Caki2 (cell line): Measurements from ENCODE around the gene RAB25. TPM values are rescaled to one million over a fixed set of nuclear protein-coding genes. Genes with fewer than 3 reads are reported as not detected.
"Not testable (repeated sequence)": the region's sequence is repeated elsewhere in the genome, so short reads cannot be mapped to it uniquely, and the experiment has no call there.

ENCODE experiments used
- DNase-seq: peaks from one replicate; pipeline ENCODE4 v3.0.0-alpha.2; 2015; ENCODE audit warnings: low read depth
- in situ Hi-C: cut with HindIII; loops from 2 replicates; pipeline ENCODE4 v1.10.0; 2016; ENCODE audit warnings: low sequenced_read_pairs, low pct_unique_long_range_greater_than_20kb, mixed read lengths
- total RNA-seq: library from RNA; depleted of rRNA; stranded (reverse); fragments of >200 nt; shearing (Covaris generic); gene quantifications from 2 replicates; pipeline ENCODE4 v1.2.3, GENCODE V29; 2014; ENCODE audit warnings: low replicate concordance

RAB25 gene
- total RNA-seq, 1 experiment from 2014 or later = not detected

- peak; percentile 63 for DNase-seq
These were observed 7.8 kb upstream of the RAB25 start for GRCh38 chr1:156052862-156053767.

GRCh38 chr1:156053768-156054499 lies 7.0 kb upstream of the RAB25 start, which contains the start of gene UBQLN4:
Gene UBQLN4 (minus strand): TSS chr1:156053798. CDS start chr1:156053701, 97 bp downstream.
- DNase-seq = peak; percentile 49
- in situ Hi-C loops = no loop called here

More at GRCh38 chr1:156052862-156053767, 7.8 kb upstream of the RAB25 start:
- in situ Hi-C loops = no loop called here

- in situ Hi-C loops = no loop called here
- peak; percentile 97 for DNase-seq
These were observed 6.3 kb upstream of the RAB25 start, which contains the start of gene LAMTOR2 for GRCh38 chr1:156054500-156055280. Gene LAMTOR2 (plus strand): TSS chr1:156054782. CDS start chr1:156054890, 108 bp downstream.

- in situ Hi-C loops = no loop called here
- DNase-seq = no peak
These were observed 5.5 kb upstream of the RAB25 start for GRCh38 chr1:156055281-156056048.

- no peak for DNase-seq
- in situ Hi-C loops = no loop called here
These were observed 4.6 kb upstream of the RAB25 start for GRCh38 chr1:156056326-156056849.

- no peak for DNase-seq
- in situ Hi-C loops = no loop called here
These were observed 1.2 kb downstream of the RAB25 start for GRCh38 chr1:156062189-156062588.

GRCh38 chr1:156063997-156064285 lies 3.0 kb downstream of the RAB25 start:
- no peak for DNase-seq
- in situ Hi-C loops = no loop called here

- DNase-seq = no peak
- in situ Hi-C loops = no loop called here
These were observed 3.7 kb downstream of the RAB25 start for GRCh38 chr1:156064615-156065014.

- in situ Hi-C loops = no loop called here
- no peak for DNase-seq
These were observed 4.3 kb downstream of the RAB25 start for GRCh38 chr1:156065212-156065611.

GRCh38 chr1:156065871-156066270 lies 4.9 kb downstream of the RAB25 start:
- in situ Hi-C loops = no loop called here
- no peak for DNase-seq

- no peak for DNase-seq
- in situ Hi-C loops = no loop called here
These were observed 6.3 kb downstream of the RAB25 start for GRCh38 chr1:156067262-156067661.

GRCh38 chr1:156069490-156070455 lies 8.8 kb downstream of the RAB25 start:
- in situ Hi-C loops = no loop called here

GRCh38 chr1:156070548-156070947 lies 9.6 kb downstream of the RAB25 start:
- in situ Hi-C loops = no loop called here
- no peak for DNase-seq

More at GRCh38 chr1:156069490-156070455, 8.8 kb downstream of the RAB25 start:
- no peak for DNase-seq

- in situ Hi-C loops, DNase-seq: not testable (repeated sequence)
These were observed 10.4 kb downstream of the RAB25 start for GRCh38 chr1:156071332-156071816.

- no peak for DNase-seq
- in situ Hi-C loops = no loop called here
These were observed 11.3 kb downstream of the RAB25 start for GRCh38 chr1:156072251-156072650.

GRCh38 chr1:156073110-156073687 lies 12.2 kb downstream of the RAB25 start:
- DNase-seq = no peak
- in situ Hi-C loops = no loop called here
